ENCODE data around the gene ALMS1. TPM values are rescaled to one million over a fixed set of nuclear protein-coding genes. Genes with fewer than 3 reads are reported as not detected.
"Not testable (repeated sequence)": the region's sequence is repeated elsewhere in the genome, so short reads cannot be mapped to it uniquely, and the experiment has no call there.

ALMS1 gene
- total and polyA plus RNA-seq, 9 of the 15 experiments (the other 6 are each of a cell fraction or from before 2014, with no cell fraction given): 1.4 to 26.3 (median 13.6) TPM

DNA sequence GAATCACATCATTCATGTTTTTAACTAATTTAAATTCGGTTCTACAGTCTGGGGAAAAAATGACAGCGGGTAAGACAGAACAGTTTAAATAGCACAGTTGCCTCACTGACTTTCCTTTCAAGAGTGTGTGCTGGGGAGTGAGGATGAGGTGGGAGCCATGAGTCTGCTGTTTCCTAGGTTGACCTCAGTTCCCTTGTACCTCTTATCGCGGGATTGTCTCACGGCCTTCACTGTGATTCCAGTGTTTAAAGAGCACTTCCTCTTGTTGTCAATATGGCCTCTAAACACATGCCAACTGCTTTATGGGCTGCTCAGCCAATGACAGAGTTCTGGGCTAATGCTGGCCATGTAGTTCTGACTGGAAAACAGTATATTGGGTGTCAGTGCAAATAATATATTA is 41.6 kb upstream of the ALMS1 start (continued):
- TF ChIP-seq, protein P1, sequence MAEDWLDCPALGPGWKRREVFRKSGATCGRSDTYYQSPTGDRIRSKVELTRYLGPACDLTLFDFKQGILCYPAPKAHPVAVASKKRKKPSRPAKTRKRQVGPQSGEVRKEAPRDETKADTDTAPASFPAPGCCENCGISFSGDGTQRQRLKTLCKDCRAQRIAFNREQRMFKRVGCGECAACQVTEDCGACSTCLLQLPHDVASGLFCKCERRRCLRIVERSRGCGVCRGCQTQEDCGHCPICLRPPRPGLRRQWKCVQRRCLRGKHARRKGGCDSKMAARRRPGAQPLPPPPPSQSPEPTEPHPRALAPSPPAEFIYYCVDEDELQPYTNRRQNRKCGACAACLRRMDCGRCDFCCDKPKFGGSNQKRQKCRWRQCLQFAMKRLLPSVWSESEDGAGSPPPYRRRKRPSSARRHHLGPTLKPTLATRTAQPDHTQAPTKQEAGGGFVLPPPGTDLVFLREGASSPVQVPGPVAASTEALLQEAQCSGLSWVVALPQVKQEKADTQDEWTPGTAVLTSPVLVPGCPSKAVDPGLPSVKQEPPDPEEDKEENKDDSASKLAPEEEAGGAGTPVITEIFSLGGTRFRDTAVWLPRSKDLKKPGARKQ (CRISPR knock-in tag; IDR thresholded peaks at IDR 0.05): no peak
- no peak for TF ChIP-seq RBM14 (IDR thresholded peaks at IDR 0.05; ENCODE audit: borderline replicate concordance, insufficient read depth, low read depth, low read length)

DNA sequence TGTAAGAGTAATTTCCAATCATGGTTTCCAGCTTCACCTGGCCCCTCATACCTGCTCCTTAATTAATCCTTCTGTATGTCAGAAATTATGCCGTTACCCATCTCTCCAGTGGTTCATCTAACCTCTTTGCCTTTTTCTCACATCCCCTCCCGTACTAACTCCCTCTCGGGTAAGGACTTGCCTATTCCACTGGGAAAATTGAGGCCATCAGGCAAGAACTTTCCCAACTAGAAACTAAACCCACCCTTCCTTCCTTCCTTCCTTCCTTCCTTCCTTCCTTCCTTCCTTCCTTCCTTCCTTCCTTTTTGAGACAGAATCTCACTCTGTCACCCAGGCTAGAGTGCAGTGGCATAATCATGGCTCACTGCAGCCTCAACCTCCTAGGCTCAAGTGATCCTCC is 40.9 kb upstream of the ALMS1 start:
- DNase-seq (ENCODE audit: extremely low read depth in 1 of 4, low spot score in 3 of 4); H4K20me1 ChIP-seq (replicated peaks; ENCODE audit: control insufficient read depth, insufficient read depth, low read length); ATAC-seq; H3K9ac ChIP-seq (ENCODE audit: insufficient read depth in 1 of 2, low read depth in 2 of 2, low read length in 2 of 2); H3K4me1 ChIP-seq (replicated peaks in 1 of 2; ENCODE audit: control insufficient read depth in 2 of 2, insufficient read depth in 2 of 2, low read length in 2 of 2); H3K4me3 ChIP-seq; FAIRE-seq; H3K9me1 ChIP-seq (ENCODE audit: control insufficient read depth, insufficient read depth, low read length); H3K79me2 ChIP-seq (ENCODE audit: control insufficient read depth, insufficient read depth, low read length); H3K27ac ChIP-seq (ENCODE audit: extremely low read depth, low read depth, low read length); intact Hi-C loops (cut with micrococcal nuclease); H2AFZ ChIP-seq (ENCODE audit: low read depth, low read length); BruUV-seq (replicated peaks); H3K9me3 ChIP-seq (replicated peaks; ENCODE audit: control insufficient read depth, insufficient read depth, low read depth, low read length); H3K36me3 ChIP-seq (ENCODE audit: control insufficient read depth, insufficient read depth, low read length); H3K4me2 ChIP-seq (ENCODE audit: insufficient read depth, low read length); in situ Hi-C loops (cut with MboI); CTCF ChIA-PET (ENCODE audit: low intra/inter-chr PET ratio): not testable (repeated sequence)
- POLR2A ChIA-PET: interaction anchor here (0.6 kb wide), 1 partner anchor 776 kb away, joined by 3 read pairs; no protein-coding TSS in a partner anchor
- peaks cover 7 to 12% of the 10 kb centered on the region in 2 experiments; a peak in 3 of 5 replicates for H3K27me3 ChIP-seq (ENCODE audit: control insufficient read depth in 2 of 2, insufficient read depth in 2 of 2, low read length in 2 of 2)
- 0% methylated on average over 3 of the region's 3 CpGs for WGBS (ENCODE audit: insufficient coverage, low coverage, missing lambda C conversion rate)

Measured in K562 (cell line).